ENCODE data around the gene NME4.

Gene NME4

GRCh38 chr16:426115-426905, 29.3 kb downstream of the NME4 start:
- DNase-seq (ENCODE audit: low read depth, low spot score), result peak; percentile 39

- DNase-seq (ENCODE audit: low read depth, low spot score), result no peak
Observed at GRCh38 chr16:426906-427249, 29.9 kb downstream of the NME4 start.

DNA sequence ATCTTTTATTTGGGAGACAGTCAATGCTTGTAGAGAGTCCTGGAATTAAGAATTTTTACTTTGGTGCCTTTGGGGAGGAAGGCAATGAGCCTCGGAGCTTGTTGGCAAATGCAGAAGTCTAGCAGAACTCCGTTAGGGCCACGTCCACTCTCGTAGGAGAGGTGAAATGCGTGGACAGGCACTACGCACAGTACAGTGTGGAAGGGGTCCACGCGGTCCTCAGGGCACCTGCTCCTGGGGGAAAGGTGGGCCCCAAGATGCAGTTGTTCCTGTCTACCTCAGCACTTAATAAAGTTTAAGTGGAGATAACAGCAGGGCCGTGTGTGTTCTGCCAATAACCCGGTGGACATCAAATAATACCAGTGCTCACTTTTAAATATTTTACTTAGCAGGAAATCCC, 30.3 kb downstream of the NME4 start:
- no peak for DNase-seq (ENCODE audit: low read depth, low spot score)

DNA sequence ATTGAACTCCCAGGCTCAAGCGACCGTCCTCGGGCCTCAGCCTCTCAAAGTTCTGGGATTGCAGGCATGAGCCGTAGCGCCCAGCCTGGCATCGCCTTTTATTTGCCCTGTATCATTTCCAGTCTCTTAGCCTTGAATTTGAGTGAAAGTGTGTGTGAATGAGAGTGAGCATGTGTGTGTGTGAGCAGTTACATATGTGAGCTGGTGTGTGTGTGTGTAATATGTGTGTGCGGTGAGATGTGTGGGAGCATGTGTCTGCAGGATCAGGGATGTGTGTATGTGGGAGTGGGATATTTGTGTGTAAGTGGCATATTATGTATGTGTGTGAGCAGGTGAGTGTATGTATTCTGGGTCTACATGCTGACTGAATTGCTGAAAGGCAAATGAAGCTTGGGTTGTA, 33.9 kb downstream of the NME4 start:
- DNase-seq (ENCODE audit: low read depth, low spot score), result no peak

DNA sequence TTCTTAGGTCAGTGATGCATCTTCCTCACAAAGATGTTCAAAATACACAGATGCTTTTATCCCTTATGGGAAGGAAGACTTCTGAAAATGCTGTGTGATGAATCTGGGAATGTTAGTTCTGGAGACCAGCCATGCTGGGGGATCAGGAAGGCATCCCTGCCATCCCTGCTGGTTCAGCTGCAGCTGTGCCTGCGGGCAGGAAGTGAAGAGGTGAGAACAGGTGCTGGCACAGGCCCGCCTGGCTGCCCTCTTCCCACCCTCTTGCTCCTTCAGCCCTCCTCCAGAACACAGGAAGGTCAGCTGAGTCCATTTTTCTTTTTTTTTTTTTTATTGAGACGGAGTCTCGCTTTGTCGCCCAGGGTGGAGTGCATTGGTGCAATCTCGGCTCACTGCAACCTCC, 43.6 kb downstream of the NME4 start:
- no peak for DNase-seq (ENCODE audit: low read depth, low spot score)

DNA sequence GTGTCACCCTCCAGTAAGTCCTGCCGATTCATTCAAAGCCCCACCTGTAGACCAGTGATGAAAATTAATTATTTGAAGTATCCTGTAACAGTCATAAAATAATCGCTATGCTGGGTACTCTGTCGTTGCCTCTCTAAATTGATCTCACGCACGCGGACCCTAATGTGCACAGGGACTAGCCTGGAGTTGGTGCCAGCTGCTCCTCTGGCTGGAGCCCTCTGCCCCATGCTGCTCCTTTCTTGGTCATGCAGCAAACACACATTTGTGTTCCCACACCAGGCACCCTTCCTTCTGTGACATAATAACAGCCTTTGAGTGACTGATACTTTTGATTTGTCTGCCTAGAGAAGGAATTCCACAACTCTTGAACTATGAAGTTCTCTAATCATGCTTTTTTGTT, 44.4 kb downstream of the NME4 start:
- DNase-seq (ENCODE audit: low read depth, low spot score), result no peak

GRCh38 chr16:442976-443375, 46.0 kb downstream of the NME4 start:
- DNase-seq (ENCODE audit: low read depth, low spot score), result no peak

DNA sequence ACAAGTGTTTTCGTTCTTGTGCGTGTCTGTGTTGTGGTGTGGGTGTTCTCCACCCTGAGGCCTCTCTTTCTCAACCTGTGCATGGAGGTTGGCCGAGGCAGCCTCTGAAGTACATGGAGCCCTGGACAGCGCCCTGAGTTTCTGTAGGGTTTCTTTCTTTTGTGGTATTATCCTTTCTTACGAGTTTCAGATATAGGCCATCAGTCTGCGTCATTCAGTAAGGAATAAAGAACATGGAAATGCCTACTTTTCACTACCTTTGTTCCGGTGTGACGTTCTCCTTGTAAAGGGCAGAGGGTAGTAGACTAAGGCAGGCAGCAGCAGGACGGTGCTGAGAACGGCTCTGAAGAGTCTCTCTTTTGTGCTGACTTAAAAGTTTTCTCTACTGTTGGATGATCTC, 47.0 kb downstream of the NME4 start:
- DNase-seq (ENCODE audit: low read depth, low spot score), result no peak

- no peak for DNase-seq (ENCODE audit: low read depth, low spot score)
Observed at GRCh38 chr16:445566-445965, 48.6 kb downstream of the NME4 start.

All from ELF-1 (cell line).